ENCODE measurements around the gene RXRG. TPM values are rescaled to one million over a fixed set of nuclear protein-coding genes. Genes with fewer than 3 reads are reported as not detected.

Gene RXRG
- total RNA-seq, 1 experiment from 2014 or later: not detected

DNA sequence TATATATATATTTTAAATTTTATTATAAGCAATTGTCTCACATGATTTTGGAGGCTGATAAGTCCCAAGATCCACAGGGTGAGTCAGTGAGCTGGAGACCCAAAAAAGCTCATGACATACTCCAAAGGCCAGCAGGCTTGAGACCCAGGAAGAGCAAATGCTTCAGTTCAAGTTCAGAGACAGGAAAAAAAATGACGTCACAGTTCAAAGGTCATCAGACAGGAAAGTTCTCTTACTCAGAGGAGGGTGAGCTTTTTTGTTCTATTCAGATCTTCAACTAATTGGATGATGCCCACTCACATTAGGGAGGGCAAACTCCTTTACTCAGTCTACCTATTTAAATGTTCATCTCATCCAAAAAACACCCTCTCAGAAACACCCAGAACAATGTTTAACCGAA, 18.2 kb downstream of the RXRG start:
- H3K27me3 Mint-ChIP-seq (ENCODE audit: low read depth): peaks cover 4% of the 10 kb centered on the region; the same call in 1 of the 2 replicates
- H3K9me3 Mint-ChIP-seq: peaks cover 7% of the 10 kb centered on the region
- H3K4me3 Mint-ChIP-seq: no peak overlapping the region
- no peak for ATAC-seq
- no peak overlapping the region for H3K27ac Mint-ChIP-seq
- ChIA-PET POLR2A (no interaction called here), CTCF (no interaction called here)
- no peak for TF ChIP-seq SP1 (CRISPR knock-in tag; conservative IDR thresholded peaks at IDR 0.05)
- TF ChIP-seq FOXK1 (CRISPR knock-in tag; IDR thresholded peaks at IDR 0.05): no peak
- TF ChIP-seq, protein P1, sequence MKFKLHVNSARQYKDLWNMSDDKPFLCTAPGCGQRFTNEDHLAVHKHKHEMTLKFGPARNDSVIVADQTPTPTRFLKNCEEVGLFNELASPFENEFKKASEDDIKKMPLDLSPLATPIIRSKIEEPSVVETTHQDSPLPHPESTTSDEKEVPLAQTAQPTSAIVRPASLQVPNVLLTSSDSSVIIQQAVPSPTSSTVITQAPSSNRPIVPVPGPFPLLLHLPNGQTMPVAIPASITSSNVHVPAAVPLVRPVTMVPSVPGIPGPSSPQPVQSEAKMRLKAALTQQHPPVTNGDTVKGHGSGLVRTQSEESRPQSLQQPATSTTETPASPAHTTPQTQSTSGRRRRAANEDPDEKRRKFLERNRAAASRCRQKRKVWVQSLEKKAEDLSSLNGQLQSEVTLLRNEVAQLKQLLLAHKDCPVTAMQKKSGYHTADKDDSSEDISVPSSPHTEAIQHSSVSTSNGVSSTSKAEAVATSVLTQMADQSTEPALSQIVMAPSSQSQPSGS (CRISPR knock-in tag; IDR thresholded peaks at IDR 0.05; ENCODE audit: borderline replicate concordance, low read depth): no peak
- no peak for TF ChIP-seq GRHL2 (CRISPR knock-in tag; IDR thresholded peaks at IDR 0.05; ENCODE audit: insufficient replicate concordance, severe bottlenecking)
- TF ChIP-seq MYBL2 (CRISPR knock-in tag; IDR thresholded peaks at IDR 0.05): no peak
- TF ChIP-seq OVOL2 (CRISPR knock-in tag; IDR thresholded peaks at IDR 0.05; ENCODE audit: borderline replicate concordance): no peak
- TF ChIP-seq, protein P2, sequence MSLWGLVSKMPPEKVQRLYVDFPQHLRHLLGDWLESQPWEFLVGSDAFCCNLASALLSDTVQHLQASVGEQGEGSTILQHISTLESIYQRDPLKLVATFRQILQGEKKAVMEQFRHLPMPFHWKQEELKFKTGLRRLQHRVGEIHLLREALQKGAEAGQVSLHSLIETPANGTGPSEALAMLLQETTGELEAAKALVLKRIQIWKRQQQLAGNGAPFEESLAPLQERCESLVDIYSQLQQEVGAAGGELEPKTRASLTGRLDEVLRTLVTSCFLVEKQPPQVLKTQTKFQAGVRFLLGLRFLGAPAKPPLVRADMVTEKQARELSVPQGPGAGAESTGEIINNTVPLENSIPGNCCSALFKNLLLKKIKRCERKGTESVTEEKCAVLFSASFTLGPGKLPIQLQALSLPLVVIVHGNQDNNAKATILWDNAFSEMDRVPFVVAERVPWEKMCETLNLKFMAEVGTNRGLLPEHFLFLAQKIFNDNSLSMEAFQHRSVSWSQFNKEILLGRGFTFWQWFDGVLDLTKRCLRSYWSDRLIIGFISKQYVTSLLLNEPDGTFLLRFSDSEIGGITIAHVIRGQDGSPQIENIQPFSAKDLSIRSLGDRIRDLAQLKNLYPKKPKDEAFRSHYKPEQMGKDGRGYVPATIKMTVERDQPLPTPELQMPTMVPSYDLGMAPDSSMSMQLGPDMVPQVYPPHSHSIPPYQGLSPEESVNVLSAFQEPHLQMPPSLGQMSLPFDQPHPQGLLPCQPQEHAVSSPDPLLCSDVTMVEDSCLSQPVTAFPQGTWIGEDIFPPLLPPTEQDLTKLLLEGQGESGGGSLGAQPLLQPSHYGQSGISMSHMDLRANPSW (CRISPR knock-in tag; conservative IDR thresholded peaks at IDR 0.05; ENCODE audit: low read depth): no peak
- TF ChIP-seq, protein P3, sequence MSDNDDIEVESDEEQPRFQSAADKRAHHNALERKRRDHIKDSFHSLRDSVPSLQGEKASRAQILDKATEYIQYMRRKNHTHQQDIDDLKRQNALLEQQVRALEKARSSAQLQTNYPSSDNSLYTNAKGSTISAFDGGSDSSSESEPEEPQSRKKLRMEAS (CRISPR knock-in tag; IDR thresholded peaks at IDR 0.05): no peak
- TF ChIP-seq, protein P4, sequence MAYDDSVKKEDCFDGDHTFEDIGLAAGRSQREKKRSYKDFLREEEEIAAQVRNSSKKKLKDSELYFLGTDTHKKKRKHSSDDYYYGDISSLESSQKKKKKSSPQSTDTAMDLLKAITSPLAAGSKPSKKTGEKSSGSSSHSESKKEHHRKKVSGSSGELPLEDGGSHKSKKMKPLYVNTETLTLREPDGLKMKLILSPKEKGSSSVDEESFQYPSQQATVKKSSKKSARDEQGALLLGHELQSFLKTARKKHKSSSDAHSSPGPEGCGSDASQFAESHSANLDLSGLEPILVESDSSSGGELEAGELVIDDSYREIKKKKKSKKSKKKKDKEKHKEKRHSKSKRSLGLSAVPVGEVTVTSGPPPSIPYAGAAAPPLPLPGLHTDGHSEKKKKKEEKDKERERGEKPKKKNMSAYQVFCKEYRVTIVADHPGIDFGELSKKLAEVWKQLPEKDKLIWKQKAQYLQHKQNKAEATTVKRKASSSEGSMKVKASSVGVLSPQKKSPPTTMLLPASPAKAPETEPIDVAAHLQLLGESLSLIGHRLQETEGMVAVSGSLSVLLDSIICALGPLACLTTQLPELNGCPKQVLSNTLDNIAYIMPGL (CRISPR knock-in tag; IDR thresholded peaks at IDR 0.05): no peak
- no peak for TF ChIP-seq NR2C2 (CRISPR knock-in tag; IDR thresholded peaks at IDR 0.05)
- no peak for TF ChIP-seq HMGA2 (CRISPR knock-in tag; IDR thresholded peaks at IDR 0.05)
- TF ChIP-seq, protein P5, sequence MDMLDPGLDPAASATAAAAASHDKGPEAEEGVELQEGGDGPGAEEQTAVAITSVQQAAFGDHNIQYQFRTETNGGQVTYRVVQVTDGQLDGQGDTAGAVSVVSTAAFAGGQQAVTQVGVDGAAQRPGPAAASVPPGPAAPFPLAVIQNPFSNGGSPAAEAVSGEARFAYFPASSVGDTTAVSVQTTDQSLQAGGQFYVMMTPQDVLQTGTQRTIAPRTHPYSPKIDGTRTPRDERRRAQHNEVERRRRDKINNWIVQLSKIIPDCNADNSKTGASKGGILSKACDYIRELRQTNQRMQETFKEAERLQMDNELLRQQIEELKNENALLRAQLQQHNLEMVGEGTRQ (CRISPR knock-in tag; IDR thresholded peaks at IDR 0.05): no peak
- DNase-seq (ENCODE audit: low spot score): no peak
- H3K36me3 Mint-ChIP-seq: no peaks in the 10 kb centered on the region
- H3K4me1 Mint-ChIP-seq: no peaks in the 10 kb centered on the region

DNA sequence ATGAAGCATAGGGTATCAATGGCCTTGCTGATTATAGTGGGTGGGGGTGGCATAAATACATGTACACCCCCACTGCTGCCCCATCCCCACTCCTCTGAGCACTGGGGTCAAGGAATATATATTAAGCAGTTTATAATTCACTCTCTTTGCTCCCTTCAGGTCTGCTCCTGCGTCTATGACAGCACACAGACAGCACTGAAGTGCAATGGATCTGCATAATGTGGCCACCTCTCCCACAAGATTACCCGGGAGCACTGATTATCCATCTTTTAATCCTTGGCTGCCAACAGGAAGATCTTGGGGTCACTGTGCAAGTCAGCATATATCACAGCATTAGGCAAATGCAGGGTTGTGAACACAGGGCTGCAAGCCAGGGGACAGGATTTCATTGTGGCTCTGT, 19.3 kb downstream of the RXRG start:
- H3K4me3 Mint-ChIP-seq: no peak overlapping the region
- no peaks in the 10 kb centered on the region for H3K27me3 Mint-ChIP-seq (ENCODE audit: low read depth)
- ChIA-PET CTCF (no interaction called here), POLR2A (no interaction called here)
- no peaks in the 10 kb centered on the region for H3K4me1 Mint-ChIP-seq
- H3K27ac Mint-ChIP-seq: no peak overlapping the region
- H3K36me3 Mint-ChIP-seq: no peaks in the 10 kb centered on the region
- DNase-seq (ENCODE audit: low spot score) (no peak), ATAC-seq (no peak)
- peaks cover 7% of the 10 kb centered on the region for H3K9me3 Mint-ChIP-seq
- TF ChIP-seq SMAD3 (CRISPR knock-in tag; IDR thresholded peaks at IDR 0.05; ENCODE audit: borderline replicate concordance): no peak
- TF ChIP-seq, protein P6, sequence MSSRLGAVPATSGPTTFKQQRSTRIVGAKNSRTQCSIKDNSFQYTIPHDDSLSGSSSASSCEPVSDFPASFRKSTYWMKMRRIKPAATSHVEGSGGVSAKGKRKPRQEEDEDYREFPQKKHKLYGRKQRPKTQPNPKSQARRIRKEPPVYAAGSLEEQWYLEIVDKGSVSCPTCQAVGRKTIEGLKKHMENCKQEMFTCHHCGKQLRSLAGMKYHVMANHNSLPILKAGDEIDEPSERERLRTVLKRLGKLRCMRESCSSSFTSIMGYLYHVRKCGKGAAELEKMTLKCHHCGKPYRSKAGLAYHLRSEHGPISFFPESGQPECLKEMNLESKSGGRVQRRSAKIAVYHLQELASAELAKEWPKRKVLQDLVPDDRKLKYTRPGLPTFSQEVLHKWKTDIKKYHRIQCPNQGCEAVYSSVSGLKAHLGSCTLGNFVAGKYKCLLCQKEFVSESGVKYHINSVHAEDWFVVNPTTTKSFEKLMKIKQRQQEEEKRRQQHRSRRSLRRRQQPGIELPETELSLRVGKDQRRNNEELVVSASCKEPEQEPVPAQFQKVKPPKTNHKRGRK (CRISPR knock-in tag; IDR thresholded peaks at IDR 0.05; ENCODE audit: borderline replicate concordance): no peak
- TF ChIP-seq ESRRA (CRISPR knock-in tag; IDR thresholded peaks at IDR 0.05; ENCODE audit: borderline replicate concordance): no peak
- TF ChIP-seq, protein P1 (CRISPR knock-in tag; IDR thresholded peaks at IDR 0.05; ENCODE audit: borderline replicate concordance, low read depth): no peak
- TF ChIP-seq, protein P7, sequence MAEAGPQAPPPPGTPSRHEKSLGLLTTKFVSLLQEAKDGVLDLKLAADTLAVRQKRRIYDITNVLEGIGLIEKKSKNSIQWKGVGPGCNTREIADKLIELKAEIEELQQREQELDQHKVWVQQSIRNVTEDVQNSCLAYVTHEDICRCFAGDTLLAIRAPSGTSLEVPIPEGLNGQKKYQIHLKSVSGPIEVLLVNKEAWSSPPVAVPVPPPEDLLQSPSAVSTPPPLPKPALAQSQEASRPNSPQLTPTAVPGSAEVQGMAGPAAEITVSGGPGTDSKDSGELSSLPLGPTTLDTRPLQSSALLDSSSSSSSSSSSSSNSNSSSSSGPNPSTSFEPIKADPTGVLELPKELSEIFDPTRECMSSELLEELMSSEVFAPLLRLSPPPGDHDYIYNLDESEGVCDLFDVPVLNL (CRISPR knock-in tag; IDR thresholded peaks at IDR 0.05; ENCODE audit: borderline replicate concordance, low read depth): no peak
- no peak for TF ChIP-seq ZNF232 (CRISPR knock-in tag; IDR thresholded peaks at IDR 0.05)
- TF ChIP-seq NFE2L1 (CRISPR knock-in tag; IDR thresholded peaks at IDR 0.05): no peak
- TF ChIP-seq ZNF219 (CRISPR knock-in tag; IDR thresholded peaks at IDR 0.05; ENCODE audit: borderline replicate concordance): no peak
- TF ChIP-seq, protein P8, sequence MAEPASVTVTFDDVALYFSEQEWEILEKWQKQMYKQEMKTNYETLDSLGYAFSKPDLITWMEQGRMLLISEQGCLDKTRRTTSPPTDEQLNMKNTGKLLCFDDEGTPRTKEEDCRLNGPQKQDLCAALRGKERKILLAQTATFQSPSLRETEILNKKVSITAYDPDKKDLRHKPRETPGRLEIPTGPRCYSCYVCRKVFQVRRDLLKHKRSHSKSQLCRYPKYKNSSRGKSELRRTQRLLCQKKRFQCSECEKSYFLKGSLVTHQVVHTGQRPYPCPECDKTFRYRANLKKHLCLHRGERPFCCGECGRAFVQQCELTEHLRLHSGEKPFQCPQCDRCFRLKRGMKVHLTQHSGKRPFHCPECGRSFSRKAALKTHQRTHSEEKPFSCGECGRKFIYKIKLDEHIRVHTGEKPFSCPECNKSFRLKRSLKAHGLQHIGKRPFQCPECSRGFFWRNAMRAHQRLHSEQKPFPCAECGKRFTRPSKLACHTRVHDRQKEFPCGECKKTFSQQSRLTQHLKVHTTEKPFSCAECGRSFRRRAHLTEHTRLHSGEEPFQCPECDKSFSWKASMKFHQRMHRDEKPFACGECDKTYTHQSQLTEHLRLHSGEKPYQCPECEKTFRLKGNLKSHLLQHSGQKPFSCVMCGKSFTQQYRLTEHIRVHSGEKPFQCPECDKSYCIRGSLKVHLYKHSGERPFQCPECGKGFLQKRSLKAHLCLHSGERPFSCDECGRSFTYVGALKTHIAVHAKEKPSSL (CRISPR knock-in tag; conservative IDR thresholded peaks at IDR 0.05): no peak
- TF ChIP-seq TEAD1 (CRISPR knock-in tag; IDR thresholded peaks at IDR 0.05): no peak
- TF ChIP-seq MXD4 (CRISPR knock-in tag; IDR thresholded peaks at IDR 0.05; ENCODE audit: borderline replicate concordance): no peak

All from WTC11 (cell line).